Thyroid gland (tissue), 4 donors: ENCODE results near the gene ABHD12.

Experiments used
- POLR2A ChIP-seq, 2 donors: fragments of 450-650 bp; IDR thresholded peaks; one replicate each; pipeline ENCODE4 v1.6.1; 2017; ENCODE audit warnings: antibody characterized with exemption in 2 of 2, mild to moderate bottlenecking in 2 of 2, moderate library complexity in 1 of 2
- TF ChIP-seq, protein P1 (sequence below), 6 experiments: fragments of 200-600 bp in 3 of 6; fragments of 450-650 bp in 3 of 6; sonication (generic) in 3 of 6; IDR thresholded peaks; one replicate each; pipeline ENCODE4 v1.5.1; 2016 to 2019; ENCODE audit warnings: antibody characterized with exemption in 6 of 6, mild to moderate bottlenecking in 2 of 6, inconsistent platforms in 1 of 6, moderate library complexity in 1 of 6

DNA sequence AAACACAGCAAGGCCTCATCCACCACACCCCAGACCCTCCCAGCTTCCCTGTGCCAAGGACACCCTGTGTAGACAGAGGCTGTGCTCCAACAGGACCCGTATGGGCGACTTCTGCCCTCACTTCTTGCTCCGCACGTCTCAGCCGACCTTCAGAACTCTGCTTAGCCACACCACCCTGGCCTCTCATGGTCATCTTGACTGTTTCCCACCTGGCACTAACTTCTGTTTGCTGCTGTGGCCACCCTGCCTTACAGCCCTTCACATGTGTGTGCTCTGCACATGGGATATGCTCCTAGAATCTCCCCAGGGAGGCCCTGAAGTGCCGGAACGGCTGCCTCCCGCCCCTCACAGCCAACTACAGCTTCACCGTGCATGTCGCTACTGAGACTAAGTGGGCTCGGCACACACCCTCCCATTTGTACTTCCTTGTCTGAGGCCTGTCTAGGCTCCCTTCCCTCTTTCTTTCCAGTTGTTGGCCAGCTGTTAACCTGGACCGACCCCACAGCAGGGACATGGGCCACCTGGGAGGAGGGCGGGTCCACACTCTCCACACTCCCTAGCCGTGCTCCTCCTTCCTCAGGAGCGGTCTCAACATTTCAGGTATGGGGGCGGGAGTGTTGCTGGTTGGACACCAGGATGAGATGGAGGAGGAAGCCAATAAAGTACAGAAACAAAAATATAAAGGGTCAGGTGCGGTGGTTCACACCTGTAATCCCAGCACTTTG lies 73.1 kb downstream of the ABHD12 start:
- TF ChIP-seq, protein P1, sequence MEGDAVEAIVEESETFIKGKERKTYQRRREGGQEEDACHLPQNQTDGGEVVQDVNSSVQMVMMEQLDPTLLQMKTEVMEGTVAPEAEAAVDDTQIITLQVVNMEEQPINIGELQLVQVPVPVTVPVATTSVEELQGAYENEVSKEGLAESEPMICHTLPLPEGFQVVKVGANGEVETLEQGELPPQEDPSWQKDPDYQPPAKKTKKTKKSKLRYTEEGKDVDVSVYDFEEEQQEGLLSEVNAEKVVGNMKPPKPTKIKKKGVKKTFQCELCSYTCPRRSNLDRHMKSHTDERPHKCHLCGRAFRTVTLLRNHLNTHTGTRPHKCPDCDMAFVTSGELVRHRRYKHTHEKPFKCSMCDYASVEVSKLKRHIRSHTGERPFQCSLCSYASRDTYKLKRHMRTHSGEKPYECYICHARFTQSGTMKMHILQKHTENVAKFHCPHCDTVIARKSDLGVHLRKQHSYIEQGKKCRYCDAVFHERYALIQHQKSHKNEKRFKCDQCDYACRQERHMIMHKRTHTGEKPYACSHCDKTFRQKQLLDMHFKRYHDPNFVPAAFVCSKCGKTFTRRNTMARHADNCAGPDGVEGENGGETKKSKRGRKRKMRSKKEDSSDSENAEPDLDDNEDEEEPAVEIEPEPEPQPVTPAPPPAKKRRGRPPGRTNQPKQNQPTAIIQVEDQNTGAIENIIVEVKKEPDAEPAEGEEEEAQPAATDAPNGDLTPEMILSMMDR (IDR thresholded peaks at IDR 0.05) = no peak
- no peak for TF ChIP-seq POLR2A (IDR thresholded peaks at IDR 0.05)
